ENCODE measurements around the gene RSU1.

Gene RSU1

GRCh38 chr10:16820421-16820820 is 3.2 kb upstream of the RSU1 start:
- no peak for DNase-seq

GRCh38 chr10:16820018-16820417 is 2.8 kb upstream of the RSU1 start:
- no peak for DNase-seq

- no peak for DNase-seq
Measured at GRCh38 chr10:16819436-16819835, 2.2 kb upstream of the RSU1 start.

GRCh38 chr10:16819026-16819425 is 1.8 kb upstream of the RSU1 start:
- no peak for DNase-seq

GRCh38 chr10:16816830-16817124 is 447 bp downstream of the RSU1 start:
- peak; percentile 5 for DNase-seq

GRCh38 chr10:16816171-16816570 is 1.1 kb downstream of the RSU1 start:
- no peak for DNase-seq

GRCh38 chr10:16814012-16814411 is 3.2 kb downstream of the RSU1 start:
- DNase-seq = no peak

GRCh38 chr10:16812676-16813075 is 4.5 kb downstream of the RSU1 start:
- DNase-seq = no peak

GRCh38 chr10:16811765-16812164 is 5.5 kb downstream of the RSU1 start:
- no peak for DNase-seq

GRCh38 chr10:16811292-16811691 is 5.9 kb downstream of the RSU1 start:
- no peak for DNase-seq

GRCh38 chr10:16809074-16809718 is 8.0 kb downstream of the RSU1 start:
- peak; percentile 12 for DNase-seq

- no peak for DNase-seq
Measured at GRCh38 chr10:16804123-16804522, 13.1 kb downstream of the RSU1 start.

GRCh38 chr10:16803464-16803863 is 13.8 kb downstream of the RSU1 start:
- no peak for DNase-seq

- no peak for DNase-seq
Measured at GRCh38 chr10:16799621-16800020, 17.6 kb downstream of the RSU1 start.

GRCh38 chr10:16798571-16798970 is 18.7 kb downstream of the RSU1 start:
- no peak for DNase-seq

GRCh38 chr10:16795410-16796073 is 21.7 kb downstream of the RSU1 start:
- no peak for DNase-seq

GRCh38 chr10:16794005-16794404 is 23.2 kb downstream of the RSU1 start:
- DNase-seq = no peak

GRCh38 chr10:16792675-16793074 is 24.5 kb downstream of the RSU1 start:
- DNase-seq = no peak

GRCh38 chr10:16789765-16790164 is 27.5 kb downstream of the RSU1 start:
- DNase-seq = no peak

GRCh38 chr10:16789261-16789660 is 28.0 kb downstream of the RSU1 start:
- no peak for DNase-seq

- DNase-seq = no peak
Measured at GRCh38 chr10:16788778-16789177, 28.4 kb downstream of the RSU1 start.

- DNase-seq = no peak
Measured at GRCh38 chr10:16788125-16788524, 29.1 kb downstream of the RSU1 start.

- peak; percentile 42 for DNase-seq
Measured at GRCh38 chr10:16787361-16787791, 29.8 kb downstream of the RSU1 start.

GRCh38 chr10:16780338-16780880 is 36.8 kb downstream of the RSU1 start:
- no peak for DNase-seq

- no peak for DNase-seq
Measured at GRCh38 chr10:16779384-16779915, 37.8 kb downstream of the RSU1 start.

Data from activated gamma-delta T cell treated with Interleukin-2 at 50 U/mL for 16 hours (primary cell).